Activated T-helper 2 cell treated with anti-CD3 and anti-CD28 coated beads, Interferon-gamma antibody, Interleukin-2, Interleukin-4, amounts not matched to agents 10 μg/mL and 5 μg/mL and 100 μg/mL, durations not matched to agents 14 hours and 24 hours and 36 hours (primary cell): ENCODE results near the gene STX19. TPM values are rescaled to one million over a fixed set of nuclear protein-coding genes. Genes with fewer than 3 reads are reported as not detected.

Experiments used
- DNase-seq: peaks from one replicate; pipeline ENCODE4 v3.0.0; 2021; ENCODE audit warnings: low spot score
- H3K27ac Mint-ChIP-seq: one replicate; pipeline ENCODE4 v1.8.0; 2021; ENCODE audit warnings: mixed read lengths
- H3K27me3 Mint-ChIP-seq: one replicate; pipeline ENCODE4 v1.8.0; 2021; ENCODE audit warnings: low read depth, mixed read lengths
- H3K36me3 Mint-ChIP-seq: one replicate; pipeline ENCODE4 v1.8.0; 2021; ENCODE audit warnings: low read depth, mixed read lengths
- H3K4me1 Mint-ChIP-seq: one replicate; pipeline ENCODE4 v1.8.0; 2021; ENCODE audit warnings: low read depth, mixed read lengths
- H3K4me3 Mint-ChIP-seq: one replicate; pipeline ENCODE4 v1.8.0; 2021; ENCODE audit warnings: low read depth, mild to moderate bottlenecking, moderate library complexity, mixed read lengths
- H3K9me3 Mint-ChIP-seq: one replicate; pipeline ENCODE4 v1.8.0; 2021; ENCODE audit warnings: mixed read lengths
- intact Hi-C: fragments of 100-400 bp; cut with micrococcal nuclease; formaldehyde crosslinking; loops from one replicate; pipeline ENCODE4 v1.15.1; 2023
- total RNA-seq: library from RNA; stranded (reverse); gene quantifications from 2 replicates; pipeline ENCODE4 v1.2.3, GENCODE V29; 2022

STX19 gene, protein sequence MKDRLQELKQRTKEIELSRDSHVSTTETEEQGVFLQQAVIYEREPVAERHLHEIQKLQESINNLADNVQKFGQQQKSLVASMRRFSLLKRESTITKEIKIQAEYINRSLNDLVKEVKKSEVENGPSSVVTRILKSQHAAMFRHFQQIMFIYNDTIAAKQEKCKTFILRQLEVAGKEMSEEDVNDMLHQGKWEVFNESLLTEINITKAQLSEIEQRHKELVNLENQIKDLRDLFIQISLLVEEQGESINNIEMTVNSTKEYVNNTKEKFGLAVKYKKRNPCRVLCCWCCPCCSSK
- not detected in 2 replicates for total RNA-seq

DNA sequence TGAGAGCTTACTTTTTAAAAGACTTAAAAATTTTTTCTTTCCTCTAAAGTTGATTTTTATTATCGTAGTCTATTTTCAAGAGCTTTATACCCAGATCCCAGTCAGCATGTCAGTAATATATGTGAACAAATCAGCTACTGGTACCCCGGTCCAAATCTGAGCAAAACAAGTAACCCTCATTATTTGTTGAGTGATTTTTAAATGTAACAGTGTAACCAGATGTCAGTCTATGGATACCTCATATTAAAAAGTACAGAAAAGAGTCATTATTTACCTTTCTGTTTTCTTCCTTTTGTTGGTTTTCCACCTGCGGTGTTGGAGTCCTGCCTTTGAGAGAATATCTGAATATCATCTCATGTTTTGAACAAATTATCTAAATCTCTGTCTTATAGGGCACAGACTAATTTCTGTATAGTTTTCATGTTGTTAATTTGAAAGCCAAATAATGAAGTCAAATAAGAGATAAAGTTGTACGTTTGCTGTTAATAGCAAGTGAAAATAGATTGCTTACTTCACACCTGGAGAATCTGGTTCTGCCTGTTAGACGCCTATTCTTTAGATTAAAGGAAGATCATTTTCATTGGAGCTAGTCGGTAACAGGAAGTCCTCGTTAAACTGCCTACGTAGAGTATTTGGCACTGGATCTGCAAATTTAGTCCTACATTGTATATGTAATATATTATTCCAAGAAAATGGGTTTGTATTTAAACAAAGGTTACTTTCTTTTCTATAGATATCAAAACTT lies at the start of gene STX19:
STX19 (minus strand) TSS at position 505 of the 745 bp plus-strand sequence. CDS start 13,328 bp downstream, outside the sequence.
- Mint-ChIP-seq H3K27ac (no peak within 1 kb of the TSS), H3K36me3 (peaks cover under 1% of the 10 kb centered on the region), H3K4me1 (peaks cover 4% of the 10 kb centered on the region), H3K9me3 (no peaks in the 10 kb centered on the region), H3K27me3 (no peaks in the 10 kb centered on the region), H3K4me3 (no peak within 1 kb of the TSS)
- intact Hi-C loops = no loop called here
- DNase-seq = no peak

DNA sequence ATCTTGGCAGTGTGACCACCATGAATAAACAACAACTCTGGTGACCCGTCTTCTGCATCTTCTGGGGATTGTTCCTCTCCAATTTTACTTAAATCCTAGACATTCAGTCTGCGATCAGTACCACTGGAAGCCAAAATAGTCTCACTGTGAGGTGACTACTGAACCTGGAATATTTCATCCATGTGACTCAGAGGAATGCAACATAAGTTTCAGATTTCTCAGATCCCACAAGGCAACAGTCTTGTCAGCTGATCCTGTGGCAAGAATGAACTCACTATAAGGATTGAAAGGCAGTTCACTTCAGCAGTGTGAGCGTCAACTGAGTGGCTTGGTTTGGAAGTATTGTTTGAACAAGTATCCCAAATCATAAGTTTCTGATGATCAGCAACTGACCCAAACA lies 47.7 kb upstream of the STX19 start:
- Mint-ChIP-seq H3K9me3 (no peaks in the 10 kb centered on the region), H3K4me1 (peaks cover 36% of the 10 kb centered on the region), H3K27me3 (no peaks in the 10 kb centered on the region), H3K27ac (no peak overlapping the region), H3K4me3 (no peak overlapping the region), H3K36me3 (peaks cover 71% of the 10 kb centered on the region)
- intact Hi-C loops = no loop called here
- no peak for DNase-seq

DNA sequence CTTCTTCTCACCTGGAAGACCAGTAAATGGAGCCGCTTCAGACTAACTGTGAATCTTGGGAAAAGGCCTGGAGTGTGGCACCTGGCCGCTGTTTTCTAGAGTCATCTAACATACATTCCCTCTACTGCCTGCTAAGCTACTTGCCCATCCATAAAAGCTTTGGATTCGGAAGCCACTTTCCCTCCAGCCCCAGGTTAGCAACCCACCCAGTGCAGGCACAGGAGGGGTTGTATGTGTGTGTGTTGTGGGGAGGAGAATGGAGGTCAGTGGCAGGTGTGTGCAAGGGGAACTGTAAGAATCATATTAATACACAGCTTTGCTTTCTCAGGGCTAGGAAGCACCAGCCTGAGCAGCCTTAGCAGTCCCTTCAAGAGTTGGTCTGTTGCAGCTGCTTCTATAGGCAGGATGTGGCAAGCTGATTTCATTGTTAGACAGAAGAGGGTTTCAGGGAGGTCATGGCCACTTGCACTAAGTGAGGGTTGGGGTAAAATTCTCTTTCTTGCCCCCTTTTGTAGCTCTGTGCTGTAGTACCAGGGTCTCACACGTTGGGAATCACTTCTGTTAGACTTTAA lies 43.4 kb upstream of the STX19 start:
- H3K4me3 Mint-ChIP-seq = no peak overlapping the region
- H3K9me3 Mint-ChIP-seq = peaks cover 13% of the 10 kb centered on the region
- no peaks in the 10 kb centered on the region for H3K27me3 Mint-ChIP-seq
- peak overlapping the region; percentile 74 for H3K27ac Mint-ChIP-seq
- H3K36me3 Mint-ChIP-seq = peaks cover 77% of the 10 kb centered on the region
- peaks cover 45% of the 10 kb centered on the region for H3K4me1 Mint-ChIP-seq
- DNase-seq = no peak
- intact Hi-C loops = loop anchor here (1.0 kb wide), 1 partner anchor 8 kb away; the partner anchor contains the start of gene NSUN3

DNA sequence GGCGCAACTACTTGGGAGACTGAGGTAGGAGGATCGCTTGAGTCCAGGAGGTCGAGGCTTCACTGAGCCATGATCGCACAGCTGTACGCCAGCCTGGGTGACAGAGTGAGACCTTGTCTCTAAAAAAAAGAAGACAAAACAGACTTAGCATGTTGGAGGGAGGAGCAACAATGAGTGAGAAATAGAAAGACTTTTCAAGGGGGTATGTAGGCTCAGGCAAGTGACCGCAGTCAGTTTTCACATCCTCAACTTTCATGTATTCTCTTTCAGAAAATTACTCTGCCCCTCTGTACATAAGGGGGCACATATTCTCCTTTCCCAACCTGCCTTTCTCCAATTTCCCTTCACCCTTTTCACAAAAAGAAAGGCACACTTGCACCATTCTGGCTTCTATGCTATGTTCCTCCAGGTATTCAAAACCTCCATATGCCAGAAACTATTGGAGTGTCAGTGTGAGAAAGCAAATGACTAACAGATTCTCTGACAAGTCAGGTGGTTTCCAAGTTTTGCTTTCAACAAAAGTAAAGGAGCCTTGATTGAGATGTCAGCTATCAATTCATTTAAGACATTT lies 42.0 kb upstream of the STX19 start:
- H3K36me3 Mint-ChIP-seq = peaks cover 76% of the 10 kb centered on the region
- H3K4me1 Mint-ChIP-seq = peaks cover 57% of the 10 kb centered on the region
- H3K4me3 Mint-ChIP-seq = no peak overlapping the region
- peak overlapping the region; percentile 44 for H3K27ac Mint-ChIP-seq
- H3K27me3 Mint-ChIP-seq = no peaks in the 10 kb centered on the region
- intact Hi-C loops = no loop called here
- no peak for DNase-seq
- peaks cover 16% of the 10 kb centered on the region for H3K9me3 Mint-ChIP-seq

DNA sequence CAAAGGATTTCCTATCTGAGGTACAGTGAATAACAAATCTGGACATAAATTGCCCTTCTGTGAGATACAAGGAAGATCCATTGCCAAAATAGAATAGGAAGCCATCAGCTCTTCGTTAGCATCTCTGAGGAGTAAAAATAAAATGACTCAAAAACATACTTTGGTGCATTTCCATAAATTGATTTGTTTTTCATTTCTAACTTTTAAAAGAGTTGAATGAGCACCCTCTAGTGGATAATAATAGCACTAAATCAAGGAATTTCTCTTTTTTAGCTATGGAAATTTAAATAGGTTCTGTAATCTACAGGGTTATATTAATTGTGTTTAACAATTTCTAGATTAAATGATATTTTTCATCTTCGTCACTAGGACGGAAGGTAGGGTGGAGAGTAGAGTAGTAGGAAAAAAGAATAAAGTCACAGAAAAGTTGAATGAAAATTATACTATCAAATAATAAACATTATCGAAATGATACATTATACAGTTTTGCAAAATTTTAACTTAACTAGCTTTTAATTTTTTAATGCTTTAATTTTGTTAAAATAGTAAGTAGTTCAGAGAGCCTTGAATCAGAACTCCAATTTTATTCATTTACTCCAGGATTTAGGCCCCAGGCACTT lies 40.9 kb upstream of the STX19 start:
- no peak overlapping the region for H3K4me3 Mint-ChIP-seq
- intact Hi-C loops = loop anchor here (1.0 kb wide), 2 partner anchors 57 to 65 kb away; no protein-coding TSS in a partner anchor
- no peak overlapping the region for H3K27ac Mint-ChIP-seq
- H3K27me3 Mint-ChIP-seq = no peaks in the 10 kb centered on the region
- DNase-seq = no peak
- peaks cover 78% of the 10 kb centered on the region for H3K36me3 Mint-ChIP-seq
- H3K9me3 Mint-ChIP-seq = peaks cover 16% of the 10 kb centered on the region
- H3K4me1 Mint-ChIP-seq = peaks cover 64% of the 10 kb centered on the region

DNA sequence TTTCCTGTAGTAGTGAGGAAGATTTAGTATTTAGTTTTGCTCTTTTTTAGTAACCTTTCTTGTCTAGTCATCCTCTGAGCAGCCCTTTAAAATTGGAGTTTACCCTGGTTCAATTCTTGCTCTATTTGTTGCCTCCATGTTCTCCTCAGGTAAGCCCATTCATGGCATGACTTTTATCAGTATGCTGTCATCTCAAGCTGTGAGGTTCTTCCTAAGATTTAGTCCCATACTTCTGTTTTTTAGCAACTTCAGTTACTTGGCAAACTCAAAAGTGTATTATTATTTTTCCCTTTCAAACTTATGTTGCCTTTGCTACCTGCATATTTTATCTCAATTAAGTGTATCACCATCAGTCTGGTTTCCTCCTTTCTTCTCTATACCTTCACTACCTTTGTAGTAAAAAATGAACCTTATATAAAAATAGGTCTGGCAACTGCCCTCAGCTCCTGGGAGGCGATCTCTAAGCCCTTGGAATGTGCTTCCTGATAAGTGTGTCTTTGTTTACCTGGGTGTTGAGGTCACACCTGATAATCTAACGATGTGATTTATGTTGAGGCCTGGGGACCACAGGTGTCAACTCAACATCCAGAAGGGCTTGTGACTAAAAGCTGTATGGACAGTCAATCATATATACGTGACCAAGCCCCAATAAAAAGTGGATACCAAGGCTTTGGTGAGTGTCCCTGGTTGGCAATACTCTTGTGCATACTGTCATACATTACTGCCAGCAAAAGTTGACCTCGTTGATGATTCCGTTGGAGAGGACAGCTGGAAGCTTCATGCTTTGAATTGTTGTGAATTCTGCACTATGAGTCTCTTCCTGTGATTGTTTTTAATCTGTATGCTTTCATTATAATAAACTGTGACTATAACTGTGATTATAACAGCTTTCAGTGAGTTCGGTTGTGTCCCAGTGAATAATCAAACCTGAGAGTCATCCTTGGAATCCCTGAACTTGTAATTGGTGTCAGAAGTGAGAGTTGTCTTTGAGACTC lies 38.4 kb upstream of the STX19 start:
- H3K36me3 Mint-ChIP-seq = peaks cover 62% of the 10 kb centered on the region
- no peaks in the 10 kb centered on the region for H3K27me3 Mint-ChIP-seq
- H3K4me3 Mint-ChIP-seq = peak overlapping the region; percentile 15
- H3K9me3 Mint-ChIP-seq = peaks cover 16% of the 10 kb centered on the region
- intact Hi-C loops = no loop called here
- no peak for DNase-seq
- H3K27ac Mint-ChIP-seq = peak overlapping the region; percentile 72
- peaks cover 64% of the 10 kb centered on the region for H3K4me1 Mint-ChIP-seq

DNA sequence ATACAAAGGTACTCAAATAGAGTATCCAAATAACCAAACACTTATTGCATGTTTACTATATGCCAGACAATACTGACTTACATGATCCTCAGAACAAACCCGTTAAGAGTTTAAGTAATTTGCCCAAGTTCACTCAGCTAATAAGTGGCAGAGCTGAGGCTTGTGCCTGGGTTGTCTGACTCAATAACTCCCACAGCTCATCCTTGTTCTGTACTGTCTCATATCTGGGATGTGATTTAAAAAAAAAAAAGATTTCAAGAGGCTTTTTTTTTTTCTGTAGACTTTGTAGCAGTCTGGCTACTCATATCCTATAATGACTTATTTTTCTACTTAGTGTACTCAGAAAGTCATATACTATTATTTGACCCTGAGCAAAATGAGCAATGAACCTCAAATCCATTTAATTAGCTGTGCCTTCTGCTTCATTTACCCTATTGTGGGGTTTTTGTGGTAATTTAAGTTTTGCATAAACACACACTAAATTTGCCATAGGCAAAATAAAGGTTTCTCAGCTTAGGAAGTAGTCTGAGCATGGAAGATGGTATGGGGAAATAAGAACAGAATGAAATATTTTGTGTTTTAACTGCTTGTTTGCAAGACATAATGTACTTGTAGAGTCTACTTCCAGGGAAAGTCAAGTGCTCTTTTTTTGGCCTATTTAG lies 37.6 kb upstream of the STX19 start:
- Mint-ChIP-seq H3K4me1 (peaks cover 56% of the 10 kb centered on the region), H3K27ac (peak overlapping the region; percentile 72), H3K4me3 (peak overlapping the region; percentile 15), H3K9me3 (peaks cover 16% of the 10 kb centered on the region), H3K27me3 (no peaks in the 10 kb centered on the region), H3K36me3 (peaks cover 58% of the 10 kb centered on the region)
- intact Hi-C loops = no loop called here
- no peak for DNase-seq

DNA sequence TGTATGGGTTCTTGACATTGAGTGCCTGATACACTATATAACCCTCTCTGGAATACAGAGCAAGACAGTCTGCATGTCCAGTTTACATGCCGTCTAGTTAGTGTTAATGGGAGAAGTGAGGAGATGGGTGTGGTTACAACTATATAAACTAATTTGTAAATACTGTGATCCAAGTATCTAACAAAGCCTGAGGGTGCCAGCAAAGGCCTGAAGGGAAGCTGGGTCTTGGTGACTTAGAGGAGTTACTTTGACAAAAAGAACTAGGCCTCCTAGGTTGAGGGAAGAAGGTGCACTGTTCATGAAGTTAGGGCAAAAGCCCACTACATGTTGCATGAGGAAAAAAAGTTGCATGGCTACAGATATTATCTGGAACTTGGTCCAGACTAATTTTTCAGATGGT lies 36.7 kb upstream of the STX19 start:
- Mint-ChIP-seq H3K4me3 (peak overlapping the region; percentile 27), H3K27me3 (no peaks in the 10 kb centered on the region), H3K36me3 (peaks cover 67% of the 10 kb centered on the region), H3K9me3 (peaks cover 16% of the 10 kb centered on the region), H3K27ac (peak overlapping the region; percentile 14), H3K4me1 (peaks cover 54% of the 10 kb centered on the region)
- DNase-seq = no peak
- intact Hi-C loops = no loop called here

DNA sequence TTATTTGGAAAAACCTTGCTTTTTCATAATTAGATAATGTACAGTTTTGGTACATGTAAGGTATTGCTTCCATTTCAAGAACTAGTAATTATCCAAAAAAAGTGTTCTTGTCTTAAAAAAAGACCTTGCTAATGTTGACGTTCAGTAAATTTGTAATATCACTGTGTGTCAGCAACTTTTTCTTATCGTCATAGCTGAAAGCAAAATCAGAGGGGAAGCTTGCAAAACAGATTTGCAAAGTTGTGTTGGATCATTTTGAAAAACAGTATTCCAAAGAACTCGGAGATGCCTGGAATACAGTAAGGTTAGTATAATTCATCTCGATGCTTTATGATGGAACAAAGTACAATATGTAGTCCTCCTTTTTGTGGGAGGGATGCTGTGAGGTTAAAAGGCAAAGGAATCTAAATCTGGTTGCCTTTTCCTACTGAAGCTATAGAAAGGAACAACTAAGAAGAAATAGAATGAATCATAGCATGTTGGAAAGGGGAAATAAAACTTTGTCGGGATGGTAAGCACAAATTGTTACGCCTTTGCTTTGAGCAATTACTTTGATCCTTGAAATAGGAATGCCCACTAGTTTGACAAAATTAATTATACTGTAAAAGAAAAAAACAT lies 36.0 kb upstream of the STX19 start:
- no peak for DNase-seq
- intact Hi-C loops = no loop called here
- Mint-ChIP-seq H3K27ac (peak overlapping the region; percentile 98), H3K27me3 (no peaks in the 10 kb centered on the region), H3K4me1 (peaks cover 50% of the 10 kb centered on the region), H3K9me3 (peaks cover 16% of the 10 kb centered on the region), H3K4me3 (peak overlapping the region; percentile 97), H3K36me3 (peaks cover 72% of the 10 kb centered on the region)

DNA sequence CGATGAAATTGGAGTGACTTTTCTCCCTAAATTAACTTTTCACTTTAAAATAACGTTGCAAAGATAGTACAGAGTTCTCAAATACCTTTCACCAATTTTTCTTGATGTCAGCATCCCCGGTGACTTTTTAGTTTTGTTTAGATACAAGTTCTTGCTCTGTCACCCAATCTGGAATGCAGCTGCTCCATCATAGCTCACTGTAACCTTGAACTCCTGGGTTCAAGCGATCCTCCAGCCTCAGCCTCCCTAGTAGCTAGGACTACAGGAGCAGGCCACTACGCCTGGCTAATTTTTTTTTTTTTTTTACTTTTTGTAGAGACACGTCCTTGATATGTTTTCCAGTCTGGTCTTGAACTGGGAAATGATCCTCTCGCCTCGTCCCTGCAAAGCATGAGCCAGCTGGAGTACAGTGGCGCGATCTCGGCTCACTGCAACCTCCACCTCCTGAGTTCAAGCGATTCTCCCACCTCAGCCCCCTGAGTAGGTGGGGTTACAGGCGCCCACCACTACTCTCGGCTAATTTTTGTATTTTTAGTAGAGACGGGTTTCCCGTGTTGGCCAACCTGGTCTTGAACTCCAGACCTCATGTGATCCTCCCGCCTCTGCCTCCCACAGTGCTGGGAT lies 35.2 kb upstream of the STX19 start:
- peaks cover 71% of the 10 kb centered on the region for H3K36me3 Mint-ChIP-seq
- peaks cover 43% of the 10 kb centered on the region for H3K4me1 Mint-ChIP-seq

More for the DNA sequence above, 35.2 kb upstream of the STX19 start:
- Mint-ChIP-seq H3K4me3 (peak overlapping the region; percentile 97), H3K27ac (peak overlapping the region; percentile 98), H3K9me3 (peaks cover 16% of the 10 kb centered on the region), H3K27me3 (no peaks in the 10 kb centered on the region)
- intact Hi-C loops = loop anchor here (1.0 kb wide), 2 partner anchors 9 to 52 kb away; no protein-coding TSS in a partner anchor
- no peak for DNase-seq
